22Rv1 (cell line): ENCODE measurements around the gene NTRK3.

Source experiments
- CTCF ChIP-seq: fragments of 450-650 bp; IDR thresholded peaks from 2 replicates; pipeline ENCODE4 v1.5.1; 2017; ENCODE audit warnings: mild to moderate bottlenecking
- ZFX ChIP-seq: fragments of 450-650 bp; IDR thresholded peaks from 2 replicates; pipeline ENCODE4 v1.6.1; 2017; ENCODE audit warnings: antibody characterized with exemption, borderline replicate concordance

DNA sequence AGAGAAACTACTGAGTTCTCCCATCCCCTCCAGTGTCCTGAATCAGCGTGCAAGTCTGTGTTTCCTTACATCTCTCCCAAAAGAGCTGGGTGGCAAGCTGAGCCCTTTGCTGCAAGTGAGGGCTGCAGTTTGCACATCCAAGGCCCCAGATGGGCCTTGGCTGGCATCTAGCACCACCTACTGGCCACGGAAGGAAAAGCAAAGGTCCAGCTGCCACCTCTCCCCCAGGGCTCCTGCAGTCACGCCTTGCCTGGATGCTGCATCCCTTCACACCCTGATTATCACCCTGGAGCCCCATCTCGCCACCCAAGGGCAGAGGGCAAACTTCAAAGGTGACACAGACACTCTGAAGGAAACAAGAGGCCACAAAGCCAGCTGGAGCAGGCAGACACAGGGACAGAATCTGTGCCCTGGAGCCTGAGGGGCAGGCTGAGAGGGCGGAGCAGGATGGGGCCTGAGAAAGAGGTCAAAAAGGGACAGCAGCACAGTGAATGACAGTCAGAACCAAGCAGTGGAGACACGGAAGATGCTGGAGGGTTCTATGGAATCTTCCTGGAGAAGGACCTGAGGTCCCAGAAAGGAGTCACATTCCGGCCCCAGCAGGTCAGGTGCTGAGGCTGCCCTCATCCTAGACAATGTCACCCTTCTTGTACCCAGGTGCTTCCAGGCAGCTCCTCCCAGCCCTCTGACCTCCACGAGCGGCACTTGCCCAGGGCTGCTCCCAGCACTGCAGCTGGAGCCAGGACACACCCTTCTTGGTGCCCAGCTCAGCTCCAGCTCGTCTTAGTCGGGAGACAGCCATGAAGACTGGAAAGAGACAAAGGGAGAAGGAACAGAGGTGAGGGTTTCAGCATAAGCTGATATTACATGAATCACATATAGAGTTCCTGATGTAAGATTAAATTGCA lies 18.3 kb upstream of the NTRK3 start:
- TF ChIP-seq CTCF (peak; percentile 94), ZFX (no peak)
